COLO668 (cell line): ENCODE measurements around the gene PIH1D1.
A peak's percentile ranks its signal among the peaks of the same experiment; 100 is the strongest.
"Not testable (repeated sequence)": the region's sequence is repeated elsewhere in the genome, so short reads cannot be mapped to it uniquely, and the experiment has no call there.

Source experiments
- DNase-seq: peaks from one replicate; lab custom pipeline; 2025; ENCODE audit not compliant: unreplicated experiment; lab: John Stamatoyannopoulos, UW

The PIH1D1 gene

GRCh38 chr19:49481020-49481683, 29.5 kb upstream of the PIH1D1 start:
- no peak for DNase-seq

- DNase-seq, result no peak
Measured at GRCh38 chr19:49479975-49480628, 28.5 kb upstream of the PIH1D1 start.

- peak; percentile 22 for DNase-seq
Measured at GRCh38 chr19:49475995-49476880, 24.6 kb upstream of the PIH1D1 start.

- DNase-seq, result no peak
Measured at GRCh38 chr19:49475191-49475917, 23.7 kb upstream of the PIH1D1 start.

GRCh38 chr19:49474542-49474924, 22.9 kb upstream of the PIH1D1 start:
- DNase-seq, result no peak

- DNase-seq, result peak; percentile 73
Measured at GRCh38 chr19:49473868-49474541, 22.4 kb upstream of the PIH1D1 start, which contains the start of gene FLT3LG. FLT3LG (plus strand) TSS chr19:49474215; CDS start chr19:49474640, 425 bp downstream.

- not testable (repeated sequence) for DNase-seq
Measured at GRCh38 chr19:49473501-49473867, 21.9 kb upstream of the PIH1D1 start.

- no peak for DNase-seq
Measured at GRCh38 chr19:49472936-49473335, 21.3 kb upstream of the PIH1D1 start.

- DNase-seq, result no peak
Measured at GRCh38 chr19:49470615-49470978, 19.0 kb upstream of the PIH1D1 start.

- DNase-seq, result no peak
Measured at GRCh38 chr19:49469828-49470614, 18.4 kb upstream of the PIH1D1 start.

- DNase-seq, result no peak
Measured at GRCh38 chr19:49468746-49469447, 17.3 kb upstream of the PIH1D1 start.

- no peak for DNase-seq
Measured at GRCh38 chr19:49468199-49468598, 16.6 kb upstream of the PIH1D1 start.

- no peak for DNase-seq
Measured at GRCh38 chr19:49465371-49465770, 13.8 kb upstream of the PIH1D1 start.

GRCh38 chr19:49463960-49464740, 12.5 kb upstream of the PIH1D1 start:
- no peak for DNase-seq

- no peak for DNase-seq
Measured at GRCh38 chr19:49462492-49462891, 10.9 kb upstream of the PIH1D1 start.

GRCh38 chr19:49461656-49462055, 10.0 kb upstream of the PIH1D1 start:
- DNase-seq, result no peak

GRCh38 chr19:49461130-49461529, 9.5 kb upstream of the PIH1D1 start:
- not testable (repeated sequence) for DNase-seq

- DNase-seq, result no peak
Measured at GRCh38 chr19:49459388-49459787, 7.8 kb upstream of the PIH1D1 start.

GRCh38 chr19:49458567-49458903, 6.9 kb upstream of the PIH1D1 start:
- DNase-seq, result no peak
